Astrocyte of the spinal cord (primary cell): Measurements from ENCODE around the gene TNKS1BP1.

Experiments used
- DNase-seq: peaks from one replicate; pipeline ENCODE4 v3.0.0; 2011; ENCODE audit warnings: low read depth, low spot score
- H3K4me3 ChIP-seq: 2 replicates; pipeline ENCODE4 v1.5.1; 2011; ENCODE audit warnings: low read depth, mild to moderate bottlenecking, low read length, moderate library complexity
- in situ Hi-C: cut with HindIII; loops from 2 replicates; pipeline ENCODE4 v1.10.0; 2017; ENCODE audit warnings: low sequenced_read_pairs
- TF ChIP-seq, protein P1 (sequence below): IDR thresholded peaks from 2 replicates; pipeline ENCODE4 v1.5.1; 2012; ENCODE audit warnings: low read depth, mild to moderate bottlenecking, low read length, inconsistent platforms

TNKS1BP1 gene

DNA sequence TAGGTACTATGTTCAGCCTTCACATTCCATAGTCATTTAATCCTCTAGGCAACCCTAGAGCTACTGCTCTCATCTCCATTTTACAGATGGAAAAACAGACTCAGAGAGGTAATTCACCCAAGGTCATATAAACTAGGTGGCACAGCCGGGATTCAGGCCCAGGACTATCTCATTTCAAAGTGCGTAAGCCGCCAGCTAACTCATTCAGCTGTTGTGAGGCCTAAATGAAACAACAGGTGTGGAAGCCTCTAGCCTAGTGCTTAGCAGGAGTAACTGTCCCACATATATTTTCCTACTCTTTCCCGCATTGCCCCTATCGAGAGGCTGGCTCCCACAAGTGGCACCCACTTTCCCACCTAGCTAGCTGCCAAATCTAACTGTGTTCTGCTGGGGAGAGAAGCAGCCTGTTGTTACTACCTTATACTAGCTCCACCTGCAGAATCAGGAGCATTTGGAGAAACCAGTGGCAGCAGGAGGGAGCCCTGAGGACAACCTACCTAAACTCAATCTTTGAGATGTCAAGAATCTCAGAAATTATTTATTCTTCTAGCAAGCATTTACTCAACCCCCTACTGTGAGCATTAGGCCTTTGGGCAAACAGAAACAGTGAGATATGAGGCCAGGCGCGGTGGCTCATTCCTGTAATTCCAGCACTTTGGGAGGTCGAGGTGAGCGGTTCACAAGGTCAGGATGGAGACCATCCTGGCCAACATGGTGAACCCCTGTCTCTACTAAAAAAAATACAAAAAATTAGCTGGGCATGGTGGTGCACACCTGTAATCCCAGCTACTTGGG, 35.3 kb upstream of the TNKS1BP1 start:
- TF ChIP-seq, protein P1, sequence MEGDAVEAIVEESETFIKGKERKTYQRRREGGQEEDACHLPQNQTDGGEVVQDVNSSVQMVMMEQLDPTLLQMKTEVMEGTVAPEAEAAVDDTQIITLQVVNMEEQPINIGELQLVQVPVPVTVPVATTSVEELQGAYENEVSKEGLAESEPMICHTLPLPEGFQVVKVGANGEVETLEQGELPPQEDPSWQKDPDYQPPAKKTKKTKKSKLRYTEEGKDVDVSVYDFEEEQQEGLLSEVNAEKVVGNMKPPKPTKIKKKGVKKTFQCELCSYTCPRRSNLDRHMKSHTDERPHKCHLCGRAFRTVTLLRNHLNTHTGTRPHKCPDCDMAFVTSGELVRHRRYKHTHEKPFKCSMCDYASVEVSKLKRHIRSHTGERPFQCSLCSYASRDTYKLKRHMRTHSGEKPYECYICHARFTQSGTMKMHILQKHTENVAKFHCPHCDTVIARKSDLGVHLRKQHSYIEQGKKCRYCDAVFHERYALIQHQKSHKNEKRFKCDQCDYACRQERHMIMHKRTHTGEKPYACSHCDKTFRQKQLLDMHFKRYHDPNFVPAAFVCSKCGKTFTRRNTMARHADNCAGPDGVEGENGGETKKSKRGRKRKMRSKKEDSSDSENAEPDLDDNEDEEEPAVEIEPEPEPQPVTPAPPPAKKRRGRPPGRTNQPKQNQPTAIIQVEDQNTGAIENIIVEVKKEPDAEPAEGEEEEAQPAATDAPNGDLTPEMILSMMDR = no peak
- DNase-seq = no peak
- H3K4me3 ChIP-seq = no peak overlapping the region
- in situ Hi-C loops = no loop called here

DNA sequence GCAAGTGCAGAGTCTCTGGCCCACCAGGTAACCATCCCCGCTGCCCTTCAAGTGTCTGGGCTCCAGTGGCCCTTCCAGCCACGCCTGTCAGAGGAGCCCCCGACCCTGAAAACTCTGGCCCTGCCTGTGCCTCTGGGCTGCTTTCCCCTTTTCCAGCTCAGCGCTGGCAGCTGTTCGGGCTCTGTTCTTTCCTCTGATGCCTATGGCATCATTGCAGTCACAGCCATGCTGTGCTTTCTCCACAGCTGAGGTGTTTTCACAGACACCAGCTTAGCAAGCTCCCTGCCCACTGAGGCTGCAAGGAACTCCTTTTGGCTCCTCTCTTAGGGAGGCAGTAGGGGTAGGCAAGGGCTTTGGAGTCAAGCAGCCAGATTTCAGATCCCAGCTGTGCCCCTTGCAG, 34.6 kb upstream of the TNKS1BP1 start:
- no peak overlapping the region for H3K4me3 ChIP-seq
- TF ChIP-seq, protein P1 = no peak
- no peak for DNase-seq
- in situ Hi-C loops = no loop called here

DNA sequence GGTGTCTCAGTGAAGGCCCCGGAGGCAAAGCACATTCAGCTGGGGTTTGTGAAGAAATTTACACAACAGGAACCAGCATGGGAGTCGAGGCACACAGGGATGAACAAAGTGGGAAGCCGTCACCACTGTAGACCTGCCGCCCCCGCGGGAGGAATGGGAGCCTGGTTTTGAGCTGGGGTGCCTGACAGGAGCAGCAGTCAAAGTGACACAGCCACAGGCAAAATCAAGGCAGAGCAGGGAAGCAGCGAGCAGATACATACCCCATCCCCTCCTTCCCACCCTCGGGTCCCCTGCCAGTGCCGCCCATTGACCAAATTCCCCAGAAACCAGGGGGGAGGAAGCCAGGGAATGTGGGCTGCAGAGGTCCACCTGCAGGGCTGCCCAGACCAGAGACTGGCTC, 34.2 kb upstream of the TNKS1BP1 start:
- in situ Hi-C loops = no loop called here
- TF ChIP-seq, protein P1 = no peak
- no peak for DNase-seq

DNA sequence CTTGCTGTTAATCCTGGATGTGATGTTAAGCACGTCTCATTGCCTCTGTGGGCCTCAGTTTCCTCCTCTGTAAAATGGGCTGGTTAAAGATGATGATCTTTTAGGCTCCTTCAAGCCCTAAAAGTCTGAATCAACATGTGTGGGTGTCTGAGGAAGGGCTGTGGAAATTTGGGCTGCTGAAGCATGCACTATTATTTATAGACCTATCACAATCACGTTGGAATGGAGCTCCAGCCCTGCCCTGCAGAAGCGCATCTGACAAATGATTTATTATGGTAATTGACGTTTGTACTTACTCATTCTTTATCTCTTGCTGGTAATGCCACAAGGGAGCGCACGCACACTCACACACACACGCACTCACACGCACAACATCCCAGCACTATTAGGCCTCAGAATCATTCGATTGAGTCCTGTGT, 33.8 kb upstream of the TNKS1BP1 start:
- TF ChIP-seq, protein P1 = no peak
- in situ Hi-C loops = no loop called here
- DNase-seq = no peak
- no peak overlapping the region for H3K4me3 ChIP-seq

More for the DNA sequence above, 34.2 kb upstream of the TNKS1BP1 start:
- no peak overlapping the region for H3K4me3 ChIP-seq

DNA sequence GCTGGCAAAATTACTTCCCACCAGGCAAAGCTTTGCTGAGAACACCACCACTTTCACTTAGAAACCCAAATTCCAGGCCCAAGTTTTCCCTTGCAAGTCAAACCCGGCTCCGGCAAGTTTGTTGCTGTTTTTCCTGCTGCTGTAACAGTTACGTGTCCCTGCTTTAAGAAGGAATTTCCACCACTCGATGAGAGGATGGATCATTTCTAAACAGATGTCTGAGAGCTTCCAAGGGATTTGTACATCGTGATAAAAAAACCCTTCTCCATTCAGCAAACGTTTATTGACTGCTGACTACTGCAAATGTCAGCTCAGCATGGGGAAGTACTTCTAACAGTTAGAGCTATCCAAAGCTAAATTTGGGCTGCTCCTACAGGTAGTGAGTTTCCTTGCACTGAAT, 33.1 kb upstream of the TNKS1BP1 start:
- no peak for DNase-seq
- in situ Hi-C loops = no loop called here
- no peak overlapping the region for H3K4me3 ChIP-seq
- TF ChIP-seq, protein P1 = no peak

DNA sequence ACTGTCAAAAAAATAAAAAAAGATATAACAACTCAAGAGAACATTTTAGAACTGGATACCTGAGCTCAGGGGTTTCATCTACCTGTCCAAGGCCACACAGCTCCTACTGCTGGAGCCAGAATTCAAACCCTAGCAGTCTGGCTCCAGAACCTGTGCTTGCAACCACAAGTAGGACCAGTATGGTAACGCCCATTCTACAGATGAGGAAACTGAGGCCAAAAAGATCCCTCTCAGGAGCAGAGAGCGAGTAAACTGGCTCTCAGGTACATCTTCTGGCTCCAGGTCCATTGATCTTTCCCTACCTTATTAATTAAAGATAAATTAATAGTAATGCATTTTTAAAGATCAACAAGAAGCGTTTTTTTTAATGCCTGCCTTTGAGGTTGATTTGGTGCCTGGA, 32.6 kb upstream of the TNKS1BP1 start:
- in situ Hi-C loops = no loop called here
- TF ChIP-seq, protein P1 = no peak
- DNase-seq = no peak

More for the DNA sequence above, 32.6 kb upstream of the TNKS1BP1 start:
- H3K4me3 ChIP-seq = no peak overlapping the region
